ENCODE data around the gene ALOXE3. TPM values are rescaled to one million over a fixed set of nuclear protein-coding genes. Genes with fewer than 3 reads are reported as not detected.

ALOXE3 gene
- total RNA-seq, 1 experiment from 2014 or later: 0.13 TPM

DNA sequence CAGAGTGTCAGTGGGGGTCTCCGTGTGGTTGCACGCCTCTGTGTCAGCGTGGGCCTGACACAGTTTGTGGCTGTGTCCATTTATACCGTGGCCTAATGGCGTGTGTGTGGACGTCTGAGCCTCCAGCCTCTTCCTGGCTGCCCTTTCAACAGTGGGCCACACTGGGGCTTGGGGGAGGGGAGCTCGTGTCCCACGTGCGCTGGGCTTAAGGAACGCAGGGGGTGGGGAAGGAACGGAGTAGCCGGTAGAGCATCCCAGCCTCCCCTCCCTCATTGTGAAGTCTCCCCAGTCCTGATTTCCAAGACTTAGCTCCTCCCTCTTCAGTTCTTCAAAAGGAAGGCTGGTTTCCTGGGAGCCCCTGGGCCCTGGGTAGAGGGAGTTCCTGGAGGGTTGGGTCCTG is 15.1 kb upstream of the ALOXE3 start:
- no CpG with 5 or more reads among the region's 12 CpGs for WGBS (ENCODE audit: extremely low coverage, insufficient read length, low lambda C conversion rate)

More for the DNA sequence above, 15.1 kb upstream of the ALOXE3 start:
- Histone ChIP-seq H3K4me2 (ENCODE audit: insufficient read depth, insufficient read length, low read length) (no peak overlapping the region), H4K5ac (ENCODE audit: insufficient read length, low read depth, low read length) (no peak overlapping the region), H2BK15ac (ENCODE audit: low read depth, low read length) (no peak overlapping the region), H3K14ac (ENCODE audit: insufficient read depth, low read length) (no peak overlapping the region), H3K79me2 (ENCODE audit: insufficient read depth, low read length) (no peaks in the 10 kb centered on the region), H4K91ac (ENCODE audit: insufficient read length, low read depth, low read length) (no peak overlapping the region), H3K27me3 (ENCODE audit: insufficient read depth, low read length) (no peaks in the 10 kb centered on the region; the same call in 1 of the 2 replicates), H2BK12ac (ENCODE audit: insufficient read length, low read depth, low read length) (no peak overlapping the region), H3K18ac (ENCODE audit: insufficient read length, low read depth, low read length) (peak overlapping the region; percentile 6), H4K8ac (replicated peaks; ENCODE audit: insufficient read length, low read depth, low read length) (no peak overlapping the region), H3K79me1 (ENCODE audit: insufficient read depth, low read depth, low read length, poor library complexity, severe bottlenecking) (no peaks in the 10 kb centered on the region), H3K4ac (ENCODE audit: low read depth, low read length) (no peak overlapping the region), H2AK5ac (ENCODE audit: insufficient read length, low read length) (no peak overlapping the region), H2AFZ (ENCODE audit: low read length) (no peak overlapping the region), H2BK5ac (ENCODE audit: insufficient read length, low read length) (no peak overlapping the region), H3K9ac (ENCODE audit: extremely low read depth, insufficient read length, low read length) (no peak overlapping the region), H2BK20ac (ENCODE audit: low read depth, low read length, poor library complexity, severe bottlenecking) (no peak overlapping the region), H3K23me2 (ENCODE audit: insufficient read length, low read depth, low read length, poor library complexity, severe bottlenecking) (peaks cover 5% of the 10 kb centered on the region), H3K23ac (ENCODE audit: insufficient read length, low read depth, low read length) (no peak overlapping the region), H3K4me1 (ENCODE audit: insufficient read depth, low read length) (no peaks in the 10 kb centered on the region), H2BK120ac (ENCODE audit: low read depth, low read length, poor library complexity, severe bottlenecking) (no peak overlapping the region), H3K56ac (ENCODE audit: insufficient read length, low read depth, low read length) (no peak overlapping the region), H3K9me3 (ENCODE audit: control insufficient read depth, low read depth, low read length) (no peaks in the 10 kb centered on the region), H4K20me1 (ENCODE audit: control insufficient read depth, insufficient read depth, insufficient read length) (no peaks in the 10 kb centered on the region), H3K27ac (ENCODE audit: insufficient read length, low read depth, low read length) (no peak overlapping the region), H3T11ph (ENCODE audit: low read length) (no peak overlapping the region)
- peak; percentile 85 for DNase-seq
- no peaks in the 10 kb centered on the region for H3K36me3 Mint-ChIP-seq (ENCODE audit: insufficient read depth in 1 of 3, low read depth in 3 of 3)
- H3K4me1 Mint-ChIP-seq: peaks cover 5 to 20% of the 10 kb centered on the region in 2 experiments
- H3K9me3 Mint-ChIP-seq: no peaks in the 10 kb centered on the region
- peaks cover 28% of the 10 kb centered on the region for H3K27me3 Mint-ChIP-seq (ENCODE audit: low read depth)
- TF ChIP-seq CTCF (conservative IDR thresholded peaks at IDR 0.05): no peak
- H3K4me3 Mint-ChIP-seq: no peak overlapping the region; a peak in 3 of 5 replicates
- peak overlapping the region in 1 of 3 experiments; percentile 62; a peak in 1 of 7 replicates for H3K27ac Mint-ChIP-seq

Measured in H9 (cell line).